ENCODE data around the gene COA8. TPM values are rescaled to one million over a fixed set of nuclear protein-coding genes. Genes with fewer than 3 reads are reported as not detected.

Gene COA8
- polyA plus RNA-seq, 1 donor from 2014 or later = 169 TPM

DNA sequence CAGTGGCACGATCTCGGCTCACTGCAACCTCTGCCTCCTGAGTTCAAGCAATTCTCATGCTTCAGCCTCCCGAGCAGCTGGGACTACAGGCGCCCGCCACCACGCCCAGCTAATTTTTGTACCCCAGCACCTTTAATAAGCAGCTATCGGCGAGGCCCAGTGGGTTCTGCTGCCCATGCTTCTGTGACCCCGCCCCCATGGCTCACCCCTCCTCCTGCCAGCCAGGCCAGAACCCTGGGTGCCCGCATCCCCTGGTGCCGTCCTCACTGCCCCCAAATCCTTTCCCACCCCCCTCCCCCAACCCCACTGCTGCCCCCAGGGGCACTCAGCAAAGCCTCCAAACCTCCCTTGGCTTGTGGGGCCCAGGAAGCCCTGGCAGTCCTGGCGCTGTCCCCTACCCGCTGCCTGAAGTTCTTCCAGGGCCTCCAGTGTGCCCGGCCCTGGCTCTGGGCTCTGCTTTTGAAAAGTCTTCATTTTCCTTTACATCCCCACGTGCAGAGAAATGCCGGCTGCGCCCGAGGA lies 14.8 kb upstream of the COA8 start:
- Histone ChIP-seq H4K20me1 (ENCODE audit: insufficient read depth) (no peaks in the 10 kb centered on the region), H3K9ac (ENCODE audit: low read length) (no peak overlapping the region), H3K27me3 (ENCODE audit: insufficient read depth, low read depth, low read length) (no peaks in the 10 kb centered on the region), H3K9me2 (ENCODE audit: insufficient read depth, low read length) (no peaks in the 10 kb centered on the region), H3K27ac (ENCODE audit: low read length) (no peak overlapping the region), H3K36me3 (ENCODE audit: insufficient read depth, low read length) (no peaks in the 10 kb centered on the region), H3K79me2 (replicated peaks; ENCODE audit: insufficient read depth, low read length) (no peaks in the 10 kb centered on the region), H3K9me3 (ENCODE audit: low read length) (no peaks in the 10 kb centered on the region), H2AFZ (ENCODE audit: low read depth, low read length) (no peak overlapping the region), H3F3A (ENCODE audit: insufficient read depth, low read length, poor library complexity, severe bottlenecking) (no peaks in the 10 kb centered on the region), H3K4me3 (ENCODE audit: low read length) (no peak overlapping the region), H3K4me2 (ENCODE audit: low read length) (no peak overlapping the region)
- TF ChIP-seq POLR2AphosphoS5 (IDR thresholded peaks at IDR 0.05) (no peak), EP300 (conservative IDR thresholded peaks at IDR 0.05; ENCODE audit: poor library complexity, severe bottlenecking) (no peak), RAD21 (conservative IDR thresholded peaks at IDR 0.05) (no peak), EZH2 (IDR thresholded peaks at IDR 0.05; ENCODE audit: borderline replicate concordance, insufficient read depth, low read length, poor library complexity, severe bottlenecking) (no peak), SMC3 (conservative IDR thresholded peaks at IDR 0.05; ENCODE audit: poor library complexity) (no peak), TAF1 (IDR thresholded peaks at IDR 0.05; ENCODE audit: low read depth) (no peak), MXI1 (conservative IDR thresholded peaks at IDR 0.05; ENCODE audit: poor library complexity, severe bottlenecking) (no peak)
- TF ChIP-seq, protein P1, sequence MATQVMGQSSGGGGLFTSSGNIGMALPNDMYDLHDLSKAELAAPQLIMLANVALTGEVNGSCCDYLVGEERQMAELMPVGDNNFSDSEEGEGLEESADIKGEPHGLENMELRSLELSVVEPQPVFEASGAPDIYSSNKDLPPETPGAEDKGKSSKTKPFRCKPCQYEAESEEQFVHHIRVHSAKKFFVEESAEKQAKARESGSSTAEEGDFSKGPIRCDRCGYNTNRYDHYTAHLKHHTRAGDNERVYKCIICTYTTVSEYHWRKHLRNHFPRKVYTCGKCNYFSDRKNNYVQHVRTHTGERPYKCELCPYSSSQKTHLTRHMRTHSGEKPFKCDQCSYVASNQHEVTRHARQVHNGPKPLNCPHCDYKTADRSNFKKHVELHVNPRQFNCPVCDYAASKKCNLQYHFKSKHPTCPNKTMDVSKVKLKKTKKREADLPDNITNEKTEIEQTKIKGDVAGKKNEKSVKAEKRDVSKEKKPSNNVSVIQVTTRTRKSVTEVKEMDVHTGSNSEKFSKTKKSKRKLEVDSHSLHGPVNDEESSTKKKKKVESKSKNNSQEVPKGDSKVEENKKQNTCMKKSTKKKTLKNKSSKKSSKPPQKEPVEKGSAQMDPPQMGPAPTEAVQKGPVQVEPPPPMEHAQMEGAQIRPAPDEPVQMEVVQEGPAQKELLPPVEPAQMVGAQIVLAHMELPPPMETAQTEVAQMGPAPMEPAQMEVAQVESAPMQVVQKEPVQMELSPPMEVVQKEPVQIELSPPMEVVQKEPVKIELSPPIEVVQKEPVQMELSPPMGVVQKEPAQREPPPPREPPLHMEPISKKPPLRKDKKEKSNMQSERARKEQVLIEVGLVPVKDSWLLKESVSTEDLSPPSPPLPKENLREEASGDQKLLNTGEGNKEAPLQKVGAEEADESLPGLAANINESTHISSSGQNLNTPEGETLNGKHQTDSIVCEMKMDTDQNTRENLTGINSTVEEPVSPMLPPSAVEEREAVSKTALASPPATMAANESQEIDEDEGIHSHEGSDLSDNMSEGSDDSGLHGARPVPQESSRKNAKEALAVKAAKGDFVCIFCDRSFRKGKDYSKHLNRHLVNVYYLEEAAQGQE (IDR thresholded peaks at IDR 0.05; ENCODE audit: borderline replicate concordance) = no peak

DNA sequence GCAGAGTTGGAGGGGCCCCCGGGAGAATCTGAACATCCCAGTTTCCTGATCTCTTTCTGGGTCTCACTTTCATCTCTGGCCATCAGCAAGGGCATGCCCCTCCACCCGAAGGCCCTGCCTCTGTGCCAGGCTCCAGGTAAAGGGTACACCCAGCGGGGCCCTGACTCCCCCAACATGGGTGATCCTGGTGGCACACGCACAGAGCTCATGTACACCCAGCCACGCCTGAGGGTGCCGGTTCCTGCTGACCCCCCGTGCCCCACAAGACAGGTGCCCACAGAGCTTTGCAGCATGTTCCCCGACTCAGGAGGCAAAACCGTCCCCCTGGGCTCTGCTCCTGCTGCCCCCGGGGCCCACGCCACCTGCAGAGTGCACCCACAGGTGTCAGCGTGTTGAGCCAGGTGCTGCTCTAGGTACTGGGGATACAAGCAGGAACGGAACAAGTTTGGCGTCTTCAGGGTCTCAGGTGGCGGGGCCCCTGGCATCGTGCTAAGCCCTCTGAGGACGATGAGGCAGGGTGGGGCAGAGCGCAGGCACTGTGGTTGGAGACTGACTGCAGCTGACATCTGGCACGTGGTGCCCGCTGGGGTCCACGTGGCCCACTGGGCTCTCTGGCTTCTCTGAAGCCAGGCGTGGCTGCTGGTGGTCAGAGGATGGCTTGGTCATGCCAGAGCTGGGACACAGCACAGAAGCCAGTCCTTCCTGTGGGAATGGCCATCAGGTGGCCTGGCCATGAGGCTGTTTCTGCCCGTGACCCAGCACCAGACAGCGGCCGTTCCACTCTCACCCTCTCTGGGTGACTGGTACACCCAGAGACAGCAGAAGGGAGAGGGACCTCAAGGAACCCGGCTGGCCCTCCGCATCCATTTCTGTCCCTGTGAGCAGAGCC lies 14.1 kb upstream of the COA8 start:
- no peak overlapping the region for H3K9ac ChIP-seq (ENCODE audit: low read length)

More for the DNA sequence above, 14.1 kb upstream of the COA8 start:
- H3K27ac ChIP-seq (ENCODE audit: low read length) = no peak overlapping the region
- no peaks in the 10 kb centered on the region for H3K79me2 ChIP-seq (replicated peaks; ENCODE audit: insufficient read depth, low read length)
- no peaks in the 10 kb centered on the region for H3K27me3 ChIP-seq (ENCODE audit: insufficient read depth, low read depth, low read length)
- H3K4me2 ChIP-seq (ENCODE audit: low read length) = no peak overlapping the region
- no peaks in the 10 kb centered on the region for H4K20me1 ChIP-seq (ENCODE audit: insufficient read depth)
- no peaks in the 10 kb centered on the region for H3F3A ChIP-seq (ENCODE audit: insufficient read depth, low read length, poor library complexity, severe bottlenecking)
- no peak overlapping the region for H3K4me3 ChIP-seq (ENCODE audit: low read length)
- no peaks in the 10 kb centered on the region for H3K36me3 ChIP-seq (ENCODE audit: insufficient read depth, low read length)
- TF ChIP-seq TAF1 (IDR thresholded peaks at IDR 0.05; ENCODE audit: low read depth) = no peak
- TF ChIP-seq EP300 (conservative IDR thresholded peaks at IDR 0.05; ENCODE audit: poor library complexity, severe bottlenecking) = no peak
- TF ChIP-seq, protein P1 (IDR thresholded peaks at IDR 0.05; ENCODE audit: borderline replicate concordance) = no peak
- TF ChIP-seq, protein P2, sequence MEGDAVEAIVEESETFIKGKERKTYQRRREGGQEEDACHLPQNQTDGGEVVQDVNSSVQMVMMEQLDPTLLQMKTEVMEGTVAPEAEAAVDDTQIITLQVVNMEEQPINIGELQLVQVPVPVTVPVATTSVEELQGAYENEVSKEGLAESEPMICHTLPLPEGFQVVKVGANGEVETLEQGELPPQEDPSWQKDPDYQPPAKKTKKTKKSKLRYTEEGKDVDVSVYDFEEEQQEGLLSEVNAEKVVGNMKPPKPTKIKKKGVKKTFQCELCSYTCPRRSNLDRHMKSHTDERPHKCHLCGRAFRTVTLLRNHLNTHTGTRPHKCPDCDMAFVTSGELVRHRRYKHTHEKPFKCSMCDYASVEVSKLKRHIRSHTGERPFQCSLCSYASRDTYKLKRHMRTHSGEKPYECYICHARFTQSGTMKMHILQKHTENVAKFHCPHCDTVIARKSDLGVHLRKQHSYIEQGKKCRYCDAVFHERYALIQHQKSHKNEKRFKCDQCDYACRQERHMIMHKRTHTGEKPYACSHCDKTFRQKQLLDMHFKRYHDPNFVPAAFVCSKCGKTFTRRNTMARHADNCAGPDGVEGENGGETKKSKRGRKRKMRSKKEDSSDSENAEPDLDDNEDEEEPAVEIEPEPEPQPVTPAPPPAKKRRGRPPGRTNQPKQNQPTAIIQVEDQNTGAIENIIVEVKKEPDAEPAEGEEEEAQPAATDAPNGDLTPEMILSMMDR (IDR thresholded peaks at IDR 0.05; ENCODE audit: poor library complexity, severe bottlenecking) = no peak
- TF ChIP-seq EZH2 (IDR thresholded peaks at IDR 0.05; ENCODE audit: borderline replicate concordance, insufficient read depth, low read length, poor library complexity, severe bottlenecking) = no peak
- TF ChIP-seq POLR2AphosphoS5 (IDR thresholded peaks at IDR 0.05) = no peak
- no peak for TF ChIP-seq MXI1 (conservative IDR thresholded peaks at IDR 0.05; ENCODE audit: poor library complexity, severe bottlenecking)
- TF ChIP-seq SMC3 (conservative IDR thresholded peaks at IDR 0.05; ENCODE audit: poor library complexity) = no peak
- H3K9me3 ChIP-seq (ENCODE audit: low read length) = no peaks in the 10 kb centered on the region
- H2AFZ ChIP-seq (ENCODE audit: low read depth, low read length) = no peak overlapping the region
- no peaks in the 10 kb centered on the region for H3K9me2 ChIP-seq (ENCODE audit: insufficient read depth, low read length)
